Stimulated activated CD8-positive, alpha-beta memory T cell treated with anti-CD3 and anti-CD28 coated beads, Interleukin-7, amount 100 ng/mL, for 1 hour (primary cell): ENCODE data around the gene HUS1B.
"Not testable (repeated sequence)": the region's sequence is repeated elsewhere in the genome, so short reads cannot be mapped to it uniquely, and the experiment has no call there.

Experiments
- DNase-seq, 2 donors: peaks; one replicate each; pipeline ENCODE4 v3.0.0-alpha.2; 2020; ENCODE audit warnings: low read depth in 2 of 2

HUS1B gene

GRCh38 chr6:679282-679681 is 22.4 kb upstream of the HUS1B start:
- no peak for DNase-seq

- no peak for DNase-seq
Observed at GRCh38 chr6:678520-678919, 21.6 kb upstream of the HUS1B start.

GRCh38 chr6:677919-678318 is 21.0 kb upstream of the HUS1B start:
- DNase-seq, result no peak

GRCh38 chr6:674956-675355 is 18.1 kb upstream of the HUS1B start:
- no peak for DNase-seq

- DNase-seq, result no peak
Observed at GRCh38 chr6:674406-674805, 17.5 kb upstream of the HUS1B start.

GRCh38 chr6:667253-667927 is 10.5 kb upstream of the HUS1B start:
- DNase-seq, result no peak

- DNase-seq, result no peak
Observed at GRCh38 chr6:665403-666267, 8.7 kb upstream of the HUS1B start.

GRCh38 chr6:663788-664187 is 6.9 kb upstream of the HUS1B start:
- DNase-seq, result not testable (repeated sequence)

- no peak for DNase-seq
Observed at GRCh38 chr6:659716-660581, 3.0 kb upstream of the HUS1B start.

GRCh38 chr6:658244-658643 is 1.3 kb upstream of the HUS1B start:
- no peak for DNase-seq

GRCh38 chr6:657743-658142 is 843 bp upstream of the HUS1B start:
- no peak for DNase-seq

- no peak for DNase-seq
Observed at GRCh38 chr6:654136-654535, 2.8 kb downstream of the HUS1B start.

- DNase-seq, result no peak
Observed at GRCh38 chr6:652865-653264, 4.0 kb downstream of the HUS1B start.

- no peak for DNase-seq
Observed at GRCh38 chr6:650098-650497, 6.8 kb downstream of the HUS1B start.

GRCh38 chr6:642805-643204 is 14.1 kb downstream of the HUS1B start:
- DNase-seq, result no peak

GRCh38 chr6:641225-641985 is 15.5 kb downstream of the HUS1B start:
- no peak for DNase-seq

- DNase-seq, result no peak
Observed at GRCh38 chr6:636488-636887, 20.4 kb downstream of the HUS1B start.

- DNase-seq, result no peak
Observed at GRCh38 chr6:635233-635632, 21.7 kb downstream of the HUS1B start.

GRCh38 chr6:633611-634010 is 23.3 kb downstream of the HUS1B start:
- no peak for DNase-seq

- no peak for DNase-seq
Observed at GRCh38 chr6:628766-629165, 28.1 kb downstream of the HUS1B start.

- no peak for DNase-seq
Observed at GRCh38 chr6:626236-626635, 30.7 kb downstream of the HUS1B start.

GRCh38 chr6:624979-625378 is 31.9 kb downstream of the HUS1B start:
- DNase-seq, result no peak
